GM21526 (cell line): ENCODE data around the gene GATA1.
"Not testable (repeated sequence)": the region's sequence is repeated elsewhere in the genome, so short reads cannot be mapped to it uniquely, and the experiment has no call there.

Experiments
- ATAC-seq: cut with Tn5 transposase; IDR thresholded peaks from one replicate; pipeline ENCODE4 v1.9.1; 2021; ENCODE audit warnings: moderate library complexity; ENCODE audit not compliant: unreplicated experiment, low FRiP score

Gene GATA1

GRCh38 chrX:48806081-48806480 is 19.7 kb downstream of the GATA1 start:
- no peak for ATAC-seq

- no peak for ATAC-seq
Observed at GRCh38 chrX:48813644-48814043, 27.3 kb downstream of the GATA1 start.

- no peak for ATAC-seq
Observed at GRCh38 chrX:48814722-48815121, 28.3 kb downstream of the GATA1 start.

- ATAC-seq = no peak
Observed at GRCh38 chrX:48815266-48815665, 28.9 kb downstream of the GATA1 start.

GRCh38 chrX:48816014-48816810 is 29.8 kb downstream of the GATA1 start:
- no peak for ATAC-seq

- ATAC-seq = no peak
Observed at GRCh38 chrX:48818098-48818497, 31.7 kb downstream of the GATA1 start.

- no peak for ATAC-seq
Observed at GRCh38 chrX:48818866-48819265, 32.5 kb downstream of the GATA1 start.

- ATAC-seq = not testable (repeated sequence)
Observed at GRCh38 chrX:48819394-48819793, 33.0 kb downstream of the GATA1 start.

GRCh38 chrX:48823053-48823452 is 36.7 kb downstream of the GATA1 start:
- no peak for ATAC-seq

GRCh38 chrX:48824066-48824465 is 37.7 kb downstream of the GATA1 start:
- ATAC-seq = no peak

GRCh38 chrX:48826135-48826875 is 39.9 kb downstream of the GATA1 start, which contains the start of gene ERAS:
Gene ERAS (plus strand): TSS chrX:48826513. CDS start chrX:48829124, 2,611 bp downstream.
- ATAC-seq = no peak

- no peak for ATAC-seq
Observed at GRCh38 chrX:48826876-48827653, 40.7 kb downstream of the GATA1 start.

GRCh38 chrX:48827654-48827968 is 41.2 kb downstream of the GATA1 start:
- no peak for ATAC-seq

GRCh38 chrX:48829016-48829735 is 42.8 kb downstream of the GATA1 start:
- no peak for ATAC-seq

GRCh38 chrX:48831136-48831908 is 44.9 kb downstream of the GATA1 start:
- ATAC-seq = no peak

- no peak for ATAC-seq
Observed at GRCh38 chrX:48831909-48832291, 45.5 kb downstream of the GATA1 start.

- ATAC-seq = no peak
Observed at GRCh38 chrX:48833542-48834138, 47.2 kb downstream of the GATA1 start.

- ATAC-seq = no peak
Observed at GRCh38 chrX:48834383-48834709, 48.0 kb downstream of the GATA1 start.

- ATAC-seq = no peak
Observed at GRCh38 chrX:48835524-48836329, 49.3 kb downstream of the GATA1 start, which contains the start of gene PCSK1N. Gene PCSK1N (minus strand): TSS chrX:48835610. CDS start chrX:48835532, 78 bp downstream.
